Gastroesophageal sphincter (tissue), 4 donors: ENCODE data around the gene MTSS2. TPM values are rescaled to one million over a fixed set of nuclear protein-coding genes. Genes with fewer than 3 reads are reported as not detected.

ENCODE experiments used
- ATAC-seq: fragments of 150-250 bp; one replicate; pipeline ENCODE4 v1.9.1; 2016; ENCODE audit warnings: mild to moderate bottlenecking, moderate library complexity
- H3K27ac ChIP-seq, 4 donors: fragments of 200-600 bp; sonication (generic) in 3 of 4; 1 replicate in 3 of 4; 2 replicates in 1 of 4; pipeline ENCODE4 v1.5.1; 2016 to 2019
- H3K27me3 ChIP-seq: fragments of 200-600 bp; sonication (generic); one replicate; pipeline ENCODE4 v1.5.1; 2019
- H3K36me3 ChIP-seq, 2 donors: fragments of 200-600 bp; sonication (generic); one replicate each; pipeline ENCODE4 v1.5.1; 2019; ENCODE audit warnings: control low read depth in 1 of 2
- H3K4me1 ChIP-seq, 3 donors: fragments of 200-600 bp; sonication (generic); 1 replicate in 2 of 3; 2 replicates in 1 of 3; pipeline ENCODE4 v1.5.1; 2016 to 2019; ENCODE audit warnings: control low read depth in 2 of 3
- H3K4me3 ChIP-seq, 2 donors: fragments of 200-600 bp; sonication (generic); one replicate each; pipeline ENCODE4 v1.5.1; 2019; ENCODE audit warnings: mild to moderate bottlenecking in 1 of 2, moderate library complexity in 1 of 2
- H3K9me3 ChIP-seq, 3 donors: fragments of 200-600 bp; sonication (generic); one replicate each; pipeline ENCODE4 v1.5.1; 2017 to 2019; ENCODE audit warnings: control low read depth in 2 of 3
- EP300 ChIP-seq: sonication (generic); formaldehyde crosslinking; IDR thresholded peaks from one replicate; pipeline ENCODE4 v1.6.1; 2017; ENCODE audit warnings: antibody characterized with exemption, mild to moderate bottlenecking
- POLR2A ChIP-seq, 2 donors: fragments of 450-650 bp; IDR thresholded peaks; one replicate each; pipeline ENCODE4 v1.6.1; 2017; ENCODE audit warnings: antibody characterized with exemption in 2 of 2, mild to moderate bottlenecking in 2 of 2, moderate library complexity in 1 of 2
- POLR2AphosphoS5 ChIP-seq: sonication (generic); formaldehyde crosslinking; IDR thresholded peaks from one replicate; pipeline ENCODE4 v1.6.1; 2017; ENCODE audit warnings: antibody characterized with exemption
- WGBS, 2 donors: methylation state at CpG; one replicate each; pipeline ENCODE4 v1.1.5; 2018; ENCODE audit warnings: low coverage in 1 of 2; 5-methylcytosine and 5-hydroxymethylcytosine counted together
- total RNA-seq, 4 donors: library from RNA; depleted of rRNA; stranded (reverse); fragments of >200 nt; gene quantifications; one replicate each; pipeline ENCODE4 v1.1.0, GENCODE V29; 2016
- TF ChIP-seq, protein P1 (sequence below), 4 experiments: fragments of 200-600 bp in 2 of 4; fragments of 450-650 bp in 2 of 4; sonication (generic) in 1 of 4; IDR thresholded peaks; one replicate each; pipeline ENCODE4 v1.5.1; 2017 to 2019; ENCODE audit warnings: antibody characterized with exemption in 4 of 4, mild to moderate bottlenecking in 2 of 4, moderate library complexity in 2 of 4

The MTSS2 gene
- total RNA-seq, 4 donors from 2014 or later = 70.9 to 234 (median 85.9) TPM

DNA sequence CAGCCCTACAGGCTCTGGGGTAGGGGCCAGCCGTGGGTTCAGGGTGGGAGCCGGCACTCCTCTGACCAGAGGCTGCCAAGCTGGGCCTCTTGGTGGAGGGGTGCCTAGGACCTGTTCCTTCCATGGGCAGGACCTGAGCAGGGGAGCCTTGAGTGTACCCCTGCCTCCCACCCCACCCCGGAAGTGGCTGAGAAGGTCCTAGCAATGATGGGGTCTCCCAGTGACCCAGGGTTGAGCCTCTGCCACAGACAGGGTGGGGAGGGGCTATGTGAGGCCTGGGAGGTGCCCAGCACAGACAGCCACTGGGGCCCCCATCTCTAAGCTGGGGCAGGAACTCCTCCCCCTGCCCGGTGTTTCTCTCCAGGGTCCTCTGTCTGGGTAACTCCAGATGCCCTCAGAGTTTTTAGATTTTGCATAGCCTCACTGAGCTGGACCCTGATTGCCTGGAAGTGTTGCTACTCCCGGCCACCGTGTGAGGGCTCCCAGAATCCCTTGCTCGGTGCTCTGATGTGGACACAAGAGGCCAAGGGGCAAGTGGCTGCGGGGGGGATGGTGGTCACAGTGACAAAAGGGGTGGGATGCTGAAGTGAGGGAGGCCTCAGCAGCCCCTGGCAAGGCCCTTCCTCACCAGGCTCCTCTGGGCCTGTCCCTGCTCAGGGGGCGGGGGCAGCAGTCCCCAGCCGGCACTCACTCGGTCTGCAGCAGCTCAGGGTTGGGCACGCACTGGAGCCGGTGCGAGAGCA is 6.4 kb upstream of the MTSS2 start:
- WGBS, 2 donors = no CpG with 5 or more reads among the region's 14 CpGs
- Histone ChIP-seq H3K27me3 (no peaks in the 10 kb centered on the region), H3K4me3 (no peak overlapping the region), H3K9me3 (no peaks in the 10 kb centered on the region), H3K27ac (peak overlapping the region; percentile 95 to 98 (median 97)), H3K4me1 (peaks cover 16 to 100% (median 86%) of the 10 kb centered on the region in 3 donors), H3K36me3 (no peaks in the 10 kb centered on the region)
- TF ChIP-seq, protein P1, sequence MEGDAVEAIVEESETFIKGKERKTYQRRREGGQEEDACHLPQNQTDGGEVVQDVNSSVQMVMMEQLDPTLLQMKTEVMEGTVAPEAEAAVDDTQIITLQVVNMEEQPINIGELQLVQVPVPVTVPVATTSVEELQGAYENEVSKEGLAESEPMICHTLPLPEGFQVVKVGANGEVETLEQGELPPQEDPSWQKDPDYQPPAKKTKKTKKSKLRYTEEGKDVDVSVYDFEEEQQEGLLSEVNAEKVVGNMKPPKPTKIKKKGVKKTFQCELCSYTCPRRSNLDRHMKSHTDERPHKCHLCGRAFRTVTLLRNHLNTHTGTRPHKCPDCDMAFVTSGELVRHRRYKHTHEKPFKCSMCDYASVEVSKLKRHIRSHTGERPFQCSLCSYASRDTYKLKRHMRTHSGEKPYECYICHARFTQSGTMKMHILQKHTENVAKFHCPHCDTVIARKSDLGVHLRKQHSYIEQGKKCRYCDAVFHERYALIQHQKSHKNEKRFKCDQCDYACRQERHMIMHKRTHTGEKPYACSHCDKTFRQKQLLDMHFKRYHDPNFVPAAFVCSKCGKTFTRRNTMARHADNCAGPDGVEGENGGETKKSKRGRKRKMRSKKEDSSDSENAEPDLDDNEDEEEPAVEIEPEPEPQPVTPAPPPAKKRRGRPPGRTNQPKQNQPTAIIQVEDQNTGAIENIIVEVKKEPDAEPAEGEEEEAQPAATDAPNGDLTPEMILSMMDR (IDR thresholded peaks at IDR 0.05) = no peak
- no peak for TF ChIP-seq POLR2A (IDR thresholded peaks at IDR 0.05)
- TF ChIP-seq EP300 = no peak
- TF ChIP-seq POLR2AphosphoS5 = peak; percentile 20
- ATAC-seq = no peak

DNA sequence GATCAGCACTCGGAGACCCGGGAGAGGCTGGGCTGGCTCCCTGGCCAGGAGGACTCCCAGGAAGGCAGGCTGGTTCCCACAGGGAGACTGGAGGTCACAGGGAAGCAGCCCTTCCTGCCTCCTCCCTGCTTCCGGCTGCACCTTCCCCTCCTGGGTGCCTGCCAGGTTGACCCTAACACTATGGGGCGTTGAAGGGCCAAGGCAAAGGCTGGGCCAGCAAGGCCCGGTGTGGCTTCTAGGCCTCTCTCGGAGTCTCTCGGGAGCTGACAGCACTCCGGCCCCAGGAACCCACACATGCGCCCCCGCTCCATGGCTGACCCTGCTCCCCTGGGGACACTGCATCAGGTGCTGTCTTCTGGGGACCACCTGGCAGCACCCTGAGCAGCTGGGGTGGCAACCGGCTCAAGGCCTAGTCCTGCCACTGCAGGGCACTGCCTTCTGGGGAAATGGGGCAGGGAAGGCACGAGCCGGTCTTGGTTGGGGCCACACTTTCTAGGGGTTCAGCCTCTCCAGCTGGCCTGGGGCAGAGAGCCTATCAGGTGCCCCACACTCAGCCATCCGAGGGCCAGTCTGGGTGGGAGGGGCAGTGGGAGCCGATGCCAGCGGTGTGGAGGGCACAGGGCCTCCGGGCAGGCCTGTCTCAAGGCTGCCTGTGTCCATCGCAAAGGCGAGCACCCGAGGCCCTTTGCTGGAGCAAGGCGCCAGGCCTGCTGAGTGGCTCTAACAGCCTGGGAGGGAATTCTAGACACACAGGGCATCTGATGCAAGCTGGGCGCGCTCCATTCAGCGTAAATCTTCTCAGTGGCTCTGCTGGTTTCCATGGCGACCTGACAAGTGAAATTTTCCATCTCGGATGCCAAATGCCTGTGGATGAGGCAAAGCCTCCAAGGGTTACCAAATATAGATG is 5.6 kb upstream of the MTSS2 start:
- WGBS, 2 donors = no CpG with 5 or more reads among the region's 26 CpGs

DNA sequence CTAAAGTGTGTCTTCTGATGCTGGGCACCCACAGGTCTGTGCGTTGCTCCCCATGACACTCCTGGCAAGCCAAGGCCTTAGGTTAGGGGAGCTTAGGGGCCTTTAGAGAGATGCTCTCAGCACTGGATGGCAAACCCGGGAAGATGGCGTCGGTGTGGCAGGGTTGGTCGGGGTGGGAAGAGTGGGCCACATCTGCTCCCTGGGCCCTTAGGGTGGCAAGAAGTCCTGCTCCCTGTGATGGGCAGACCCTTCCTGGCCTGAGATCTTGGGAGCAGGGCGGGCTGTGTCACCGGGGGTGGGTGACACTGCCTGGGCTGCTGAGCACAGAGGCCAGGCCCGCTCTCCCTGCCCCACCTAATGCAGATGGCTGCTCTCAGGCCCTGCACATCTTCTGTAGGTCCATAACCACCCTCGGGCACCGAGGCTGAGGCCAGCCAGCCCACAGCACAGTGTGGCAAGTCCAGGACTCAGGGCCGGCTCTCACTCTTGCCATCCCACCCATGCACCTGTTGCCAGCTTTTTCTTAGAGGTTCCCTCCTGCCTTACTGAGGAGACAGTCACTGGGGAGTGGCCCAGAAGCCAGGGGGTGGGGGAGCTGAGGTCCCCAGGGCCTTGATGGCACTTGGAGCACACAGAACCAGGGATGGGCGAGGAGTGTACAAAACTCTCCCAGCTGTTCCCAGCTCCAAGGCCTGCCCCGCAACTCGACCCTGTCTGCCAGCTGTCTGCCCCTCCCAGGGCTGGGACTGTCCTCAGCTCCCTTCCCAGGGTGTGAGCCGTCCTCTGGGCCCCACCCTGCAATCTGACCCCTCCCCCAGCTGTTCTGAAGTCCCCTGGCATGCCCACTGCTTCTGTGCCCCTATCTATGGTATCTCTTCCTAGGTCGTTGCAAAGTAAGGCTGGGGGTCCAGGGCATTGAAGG is 4.4 kb upstream of the MTSS2 start:
- Histone ChIP-seq H3K27me3 (no peaks in the 10 kb centered on the region), H3K36me3 (no peaks in the 10 kb centered on the region), H3K27ac (peak overlapping the region; percentile 95 to 98 (median 97)), H3K4me1 (peaks cover 16 to 92% (median 87%) of the 10 kb centered on the region in 3 donors), H3K9me3 (no peaks in the 10 kb centered on the region), H3K4me3 (no peak overlapping the region)
- no peak for ATAC-seq
- TF ChIP-seq POLR2A (IDR thresholded peaks at IDR 0.05) (no peak), EP300 (no peak), POLR2AphosphoS5 (no peak)
- TF ChIP-seq, protein P1 (IDR thresholded peaks at IDR 0.05) = no peak
- 47 to 90% methylated on average over 2 to 3 of the region's 16 CpGs for WGBS, 2 donors

More for the DNA sequence above, 5.6 kb upstream of the MTSS2 start:
- Histone ChIP-seq H3K36me3 (no peaks in the 10 kb centered on the region), H3K9me3 (no peaks in the 10 kb centered on the region), H3K4me3 (no peak overlapping the region), H3K4me1 (peaks cover 16 to 100% (median 93%) of the 10 kb centered on the region in 3 donors), H3K27ac (peak overlapping the region; percentile 95 to 98 (median 97)), H3K27me3 (no peaks in the 10 kb centered on the region)
- peak; percentile 70 for ATAC-seq
- TF ChIP-seq, protein P1 (IDR thresholded peaks at IDR 0.05) = no peak
- TF ChIP-seq POLR2A (IDR thresholded peaks at IDR 0.05) = peak; percentile 67 to 71
- peak; percentile 91 for TF ChIP-seq POLR2AphosphoS5

DNA sequence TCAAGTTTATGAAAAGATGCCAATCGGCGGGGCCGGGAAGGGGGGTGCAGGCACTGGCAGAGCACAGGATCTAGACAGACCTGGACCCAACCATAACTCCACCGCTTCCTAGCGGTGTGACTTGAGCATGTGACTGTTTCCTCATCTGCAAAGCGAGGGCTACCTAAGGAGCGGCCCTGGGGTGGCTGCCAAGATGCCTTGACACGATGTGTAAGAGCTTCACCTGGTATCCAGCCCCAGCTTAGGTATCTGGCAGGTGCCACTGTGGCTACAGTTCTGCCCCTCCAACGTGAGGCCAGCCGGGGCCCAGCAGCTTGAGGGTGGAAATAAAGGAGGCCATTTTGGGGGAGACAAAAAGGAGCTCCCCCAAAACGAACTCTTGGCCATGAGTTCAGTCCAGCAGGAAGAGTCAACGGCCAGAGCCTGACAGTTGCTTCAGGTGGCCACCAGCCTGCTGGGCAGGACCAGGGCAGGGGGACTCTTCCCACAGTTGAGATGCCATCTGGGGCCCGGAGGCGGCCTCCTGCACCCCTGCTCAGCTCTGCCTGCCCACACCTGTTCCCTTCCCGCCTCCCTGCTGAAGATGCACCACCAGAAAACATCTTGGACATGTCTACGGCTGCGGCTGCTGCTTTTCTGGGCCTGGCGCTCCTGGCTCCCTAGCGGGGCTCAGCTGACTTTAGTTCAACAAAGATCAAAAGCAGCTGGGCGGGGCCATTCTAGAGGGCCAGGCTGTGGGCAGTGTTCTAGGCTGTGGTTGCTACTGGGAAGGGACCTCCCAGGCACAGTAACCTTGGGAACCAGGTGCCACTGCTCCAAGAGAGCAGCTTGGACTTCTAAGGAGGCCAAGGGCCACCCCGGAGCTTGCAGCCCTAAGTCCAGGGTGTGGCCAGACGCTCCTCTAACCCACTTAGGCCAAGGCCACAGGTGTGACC is 3.4 kb upstream of the MTSS2 start:
- TF ChIP-seq EP300 = no peak
- TF ChIP-seq, protein P1 (IDR thresholded peaks at IDR 0.05) = no peak
- no peak for TF ChIP-seq POLR2AphosphoS5
- TF ChIP-seq POLR2A (IDR thresholded peaks at IDR 0.05) = no peak
- peaks cover 16 to 91% (median 84%) of the 10 kb centered on the region in 3 donors for H3K4me1 ChIP-seq
- ATAC-seq = no peak
- H3K4me3 ChIP-seq = no peak overlapping the region
- no peaks in the 10 kb centered on the region for H3K36me3 ChIP-seq
- 69% methylated on average over 6 of the region's 22 CpGs; no CpG with 5 or more reads in 1 of the 2 donors for WGBS, 2 donors
- peak overlapping the region; percentile 95 to 98 (median 97) for H3K27ac ChIP-seq
- H3K27me3 ChIP-seq = no peaks in the 10 kb centered on the region
- H3K9me3 ChIP-seq = no peaks in the 10 kb centered on the region
